GM21526 (cell line): Measurements from ENCODE around the gene NTM.
"Not testable (repeated sequence)": the region's sequence is repeated elsewhere in the genome, so short reads cannot be mapped to it uniquely, and the experiment has no call there.

ENCODE experiments used
- ATAC-seq: cut with Tn5 transposase; IDR thresholded peaks from one replicate; pipeline ENCODE4 v1.9.1; 2021; ENCODE audit warnings: moderate library complexity; ENCODE audit not compliant: unreplicated experiment, low FRiP score

Gene NTM

GRCh38 chr11:132296946-132297610, 926.7 kb downstream of the NTM start:
- no peak for ATAC-seq

- ATAC-seq = no peak
These were observed 927.9 kb downstream of the NTM start for GRCh38 chr11:132298357-132298756.

GRCh38 chr11:132300283-132300682, 929.9 kb downstream of the NTM start:
- no peak for ATAC-seq

GRCh38 chr11:132301465-132301864, 931.0 kb downstream of the NTM start:
- no peak for ATAC-seq

GRCh38 chr11:132301900-132302299, 931.5 kb downstream of the NTM start:
- ATAC-seq = no peak

GRCh38 chr11:132307309-132308020, 937.0 kb downstream of the NTM start:
- no peak for ATAC-seq

- no peak for ATAC-seq
These were observed 940.3 kb downstream of the NTM start for GRCh38 chr11:132310390-132311375.

GRCh38 chr11:132311703-132312102, 941.3 kb downstream of the NTM start:
- no peak for ATAC-seq

- no peak for ATAC-seq
These were observed 941.7 kb downstream of the NTM start for GRCh38 chr11:132312161-132312560.

GRCh38 chr11:132312701-132313111, 942.3 kb downstream of the NTM start:
- no peak for ATAC-seq

- no peak for ATAC-seq
These were observed 944.6 kb downstream of the NTM start for GRCh38 chr11:132314911-132315455.

GRCh38 chr11:132315696-132316095, 945.3 kb downstream of the NTM start:
- no peak for ATAC-seq

- ATAC-seq = no peak
These were observed 948.2 kb downstream of the NTM start for GRCh38 chr11:132318421-132319157.

- not testable (repeated sequence) for ATAC-seq
These were observed 949.0 kb downstream of the NTM start for GRCh38 chr11:132319419-132319818.

- no peak for ATAC-seq
These were observed 960.1 kb downstream of the NTM start for GRCh38 chr11:132330515-132330914.

- ATAC-seq = no peak
These were observed 962.1 kb downstream of the NTM start for GRCh38 chr11:132332521-132332920.

GRCh38 chr11:132334769-132335280, 964.4 kb downstream of the NTM start:
- no peak for ATAC-seq

GRCh38 chr11:132335311-132335710, 964.9 kb downstream of the NTM start:
- no peak for ATAC-seq

- ATAC-seq = no peak
These were observed 966.5 kb downstream of the NTM start for GRCh38 chr11:132336781-132337535.
